ENCODE results near the gene SLC46A2.

The SLC46A2 gene

GRCh38 chr9:112856200-112856599 is 34.5 kb downstream of the SLC46A2 start:
- no peak for DNase-seq

GRCh38 chr9:112854657-112855056 is 36.0 kb downstream of the SLC46A2 start:
- no peak for DNase-seq

GRCh38 chr9:112853882-112854585 is 36.6 kb downstream of the SLC46A2 start:
- no peak for DNase-seq

DNA sequence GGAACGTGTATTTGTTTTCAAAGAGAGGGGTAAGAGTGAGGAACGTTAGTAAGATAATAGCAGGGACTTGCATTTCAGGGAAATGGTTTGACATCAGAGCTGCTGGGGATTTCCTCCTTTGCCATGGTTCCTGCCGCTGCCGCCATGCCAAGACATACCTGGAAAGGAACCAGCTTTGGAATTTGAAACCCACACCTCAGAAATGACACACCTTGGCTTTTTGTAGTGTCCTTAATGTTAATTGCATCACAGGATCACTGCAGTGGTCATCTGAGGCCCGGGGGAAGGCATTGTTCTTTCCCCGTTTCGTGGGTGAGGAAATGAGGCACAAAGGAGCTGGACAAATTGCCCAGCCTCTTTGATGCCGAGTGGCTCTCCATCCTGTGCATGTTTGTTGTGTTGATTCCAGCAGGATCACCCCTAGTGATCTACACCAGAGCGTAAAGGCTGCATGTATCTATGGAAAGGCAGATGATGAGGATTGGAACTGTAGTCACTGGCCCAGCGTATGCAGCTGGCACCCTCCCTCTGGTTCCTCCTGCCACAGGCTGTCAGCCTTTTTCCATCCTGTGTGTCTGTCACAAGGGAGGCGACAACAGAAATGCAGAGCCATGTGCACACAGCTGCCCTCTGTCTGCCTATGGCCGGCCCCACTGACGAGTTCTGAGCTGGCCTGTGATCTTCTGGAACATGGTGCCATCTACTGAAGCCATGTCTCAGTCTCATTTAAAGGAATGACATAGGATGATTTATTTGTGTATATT is 37.8 kb downstream of the SLC46A2 start:
- no peak for DNase-seq

GRCh38 chr9:112850840-112851239 is 39.8 kb downstream of the SLC46A2 start:
- no peak for DNase-seq

- DNase-seq = no peak
Measured at GRCh38 chr9:112849363-112849922, 41.2 kb downstream of the SLC46A2 start.

DNA sequence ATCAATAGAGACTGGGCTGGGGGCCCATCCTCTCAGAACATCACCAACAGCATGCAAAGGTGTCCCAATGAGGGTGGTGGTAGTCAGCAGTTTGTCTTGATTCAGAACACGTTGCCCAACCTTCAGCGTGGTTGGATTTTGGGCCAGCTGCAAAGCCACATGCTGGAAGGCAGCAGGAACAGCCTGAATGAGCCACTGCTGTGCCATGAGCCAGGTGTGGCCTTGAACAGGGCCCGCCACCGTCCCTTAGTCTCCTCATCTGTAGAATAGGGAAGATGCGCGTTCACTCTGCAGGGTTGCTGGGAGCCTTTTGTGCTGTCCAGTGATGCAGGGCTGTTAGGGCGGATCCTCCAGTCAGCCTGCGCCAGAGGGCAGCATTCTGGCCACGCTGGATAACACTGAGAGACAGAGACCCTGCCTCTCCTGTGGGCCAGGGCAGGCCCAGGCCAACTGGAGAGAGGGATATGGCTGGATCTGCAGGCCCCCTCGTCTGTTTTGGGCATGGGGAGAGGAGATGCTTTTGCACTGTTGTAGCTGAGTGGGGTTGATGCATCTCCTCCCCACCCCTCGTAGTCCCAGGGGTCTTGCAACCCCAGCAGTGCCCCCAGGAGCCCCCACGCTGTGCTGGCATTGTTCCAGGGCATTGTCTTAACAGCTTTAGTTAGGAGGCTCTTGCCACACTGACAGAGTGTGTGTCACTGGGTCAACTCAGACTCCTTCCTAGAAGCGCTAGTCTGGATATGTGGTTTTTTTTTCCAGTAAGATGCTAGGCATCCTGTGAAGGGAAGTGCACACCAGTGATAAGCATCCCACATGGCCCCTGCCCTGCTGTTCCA is 42.1 kb downstream of the SLC46A2 start:
- no peak for DNase-seq

DNA sequence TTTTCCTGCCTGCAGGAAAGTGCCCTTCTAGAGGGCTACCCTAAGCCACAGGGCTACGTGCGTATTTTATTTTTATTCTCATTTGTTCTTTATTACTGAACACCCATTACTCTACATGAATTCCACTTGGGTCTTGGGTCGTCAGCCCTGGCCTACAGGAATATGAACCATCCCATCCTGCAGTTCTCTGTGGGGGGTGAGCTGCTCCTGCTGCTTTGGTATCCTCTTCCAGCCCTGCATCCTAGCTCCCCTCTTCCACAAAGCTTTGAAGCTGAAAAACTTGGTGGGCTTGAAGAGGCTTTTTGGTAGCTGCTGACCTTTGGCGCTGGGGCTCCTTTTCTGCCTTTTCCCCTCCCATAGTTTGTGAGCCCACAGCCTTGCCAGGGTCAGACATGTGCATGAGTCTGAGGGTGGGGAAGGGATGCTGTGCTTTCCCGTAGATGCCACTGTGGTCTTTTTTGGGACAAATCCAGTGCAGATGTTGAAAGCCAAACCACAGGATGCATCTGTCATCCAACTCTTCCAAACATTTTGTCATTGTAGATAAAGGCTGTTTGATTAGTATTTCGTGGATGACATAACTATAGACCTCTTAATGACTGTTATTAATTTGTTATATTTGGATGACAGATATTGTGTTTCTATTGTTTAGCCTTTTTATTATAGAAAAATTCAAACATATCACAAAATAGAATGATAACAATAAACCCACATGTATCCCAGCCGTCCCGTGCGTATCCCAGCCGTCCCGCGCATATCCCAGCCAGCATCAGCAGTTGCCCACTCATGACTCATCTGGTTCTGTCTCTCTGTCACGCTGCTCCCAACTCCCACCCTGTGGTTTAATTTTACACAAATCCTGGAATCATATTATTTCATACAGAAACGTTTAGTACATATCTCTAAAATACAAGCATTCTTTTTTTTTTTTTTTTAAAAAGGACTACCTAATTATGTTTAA is 43.9 kb downstream of the SLC46A2 start:
- no peak for DNase-seq

GRCh38 chr9:112844771-112845542 is 45.7 kb downstream of the SLC46A2 start:
- DNase-seq = peak; percentile 88

DNA sequence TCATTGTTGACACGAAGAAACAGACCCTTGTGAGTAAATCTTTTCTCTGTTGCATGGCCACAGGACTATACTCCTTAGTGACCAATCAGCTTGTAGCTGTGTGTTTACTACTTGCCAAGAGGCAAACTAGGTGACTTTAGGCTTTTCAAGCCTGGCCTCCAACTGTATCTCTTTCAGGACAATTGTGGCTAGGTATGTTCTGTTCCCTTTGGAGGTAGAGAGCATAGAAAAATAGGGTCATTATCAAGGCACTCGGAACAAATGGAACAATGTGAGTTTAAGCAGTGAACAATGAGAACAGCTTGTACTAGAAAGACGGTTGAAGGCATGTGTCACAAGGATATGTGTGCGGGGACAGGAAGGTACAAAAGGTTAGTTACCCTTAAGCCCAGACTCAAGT is 48.1 kb downstream of the SLC46A2 start:
- DNase-seq = no peak

DNA sequence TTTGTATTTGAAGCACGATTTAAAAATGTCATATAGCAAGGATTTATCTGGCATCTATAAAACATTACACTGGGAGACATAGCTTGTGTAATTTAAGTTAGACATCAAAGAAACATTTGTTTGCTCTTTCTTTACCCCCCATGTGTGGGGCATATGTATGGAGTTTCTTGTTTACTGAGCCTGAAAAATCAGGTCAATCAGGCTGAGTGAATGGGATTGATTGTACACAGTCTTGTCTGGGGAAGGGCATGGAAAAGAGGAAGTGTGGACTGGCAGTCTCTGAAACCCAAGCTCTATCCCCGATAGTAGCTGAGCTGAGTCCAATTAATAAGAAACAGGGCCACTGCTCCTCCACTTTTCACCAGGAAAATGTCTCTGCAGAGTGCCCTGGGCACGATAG is 49.4 kb downstream of the SLC46A2 start:
- peak; percentile 50 for DNase-seq

DNA sequence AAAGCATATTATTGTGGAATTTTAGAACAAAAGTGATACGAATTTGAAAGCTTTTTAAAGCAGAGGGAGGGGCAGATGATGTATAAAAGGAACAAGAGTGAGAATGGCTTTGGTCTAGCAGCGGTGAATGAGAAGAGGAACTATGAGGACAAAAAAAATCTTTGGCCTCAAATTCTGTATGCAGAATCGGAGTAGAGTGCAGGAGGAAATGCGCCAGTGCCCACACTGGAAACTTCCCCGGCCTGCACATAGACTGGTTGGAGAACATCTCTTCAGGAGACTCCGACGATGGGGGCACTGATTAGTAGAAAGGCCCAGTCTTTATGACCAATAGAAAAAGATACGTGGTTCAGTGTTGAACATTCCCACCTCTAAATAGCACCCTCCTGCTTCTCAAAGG is 51.3 kb downstream of the SLC46A2 start:
- peak; percentile 63 for DNase-seq

DNA sequence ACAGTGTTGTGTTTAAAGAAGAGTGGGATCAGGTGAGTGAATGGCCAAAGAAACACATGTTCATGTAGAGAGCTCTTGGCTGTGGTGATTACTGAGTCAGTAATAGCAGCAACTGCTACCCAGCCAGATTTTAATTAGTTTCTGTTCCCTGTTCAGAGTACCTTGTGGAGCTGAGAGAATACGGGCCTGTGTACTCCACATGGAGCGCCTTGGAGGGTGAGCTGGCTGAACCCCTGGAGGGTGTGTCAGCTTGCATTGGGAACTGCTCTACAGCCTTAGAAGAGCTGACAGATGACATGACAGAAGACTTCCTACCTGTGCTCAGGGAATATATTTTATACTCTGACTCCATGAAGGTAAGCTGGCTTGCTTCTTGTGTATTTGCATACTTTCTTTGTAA is 52.3 kb downstream of the SLC46A2 start:
- DNase-seq = no peak

DNA sequence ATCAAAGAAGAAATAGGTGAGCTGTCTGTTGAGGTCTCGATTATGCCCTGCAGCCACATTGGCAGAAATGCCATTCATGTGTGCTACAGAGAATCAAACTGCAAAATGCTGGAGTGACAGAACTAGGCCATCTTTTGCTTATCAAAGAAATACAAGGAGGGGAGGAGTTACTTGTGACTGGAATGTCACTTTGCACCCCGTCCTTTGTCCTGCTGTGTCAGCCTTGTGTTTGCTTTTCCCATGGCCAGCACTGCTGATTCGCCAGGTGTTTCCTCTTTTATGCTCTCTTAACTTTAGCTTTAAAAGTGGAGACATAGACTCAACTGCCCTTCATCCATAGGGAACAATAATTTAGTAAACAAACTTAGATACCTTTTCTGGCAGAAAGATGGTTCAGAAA is 54.3 kb downstream of the SLC46A2 start:
- DNase-seq = no peak

DNA sequence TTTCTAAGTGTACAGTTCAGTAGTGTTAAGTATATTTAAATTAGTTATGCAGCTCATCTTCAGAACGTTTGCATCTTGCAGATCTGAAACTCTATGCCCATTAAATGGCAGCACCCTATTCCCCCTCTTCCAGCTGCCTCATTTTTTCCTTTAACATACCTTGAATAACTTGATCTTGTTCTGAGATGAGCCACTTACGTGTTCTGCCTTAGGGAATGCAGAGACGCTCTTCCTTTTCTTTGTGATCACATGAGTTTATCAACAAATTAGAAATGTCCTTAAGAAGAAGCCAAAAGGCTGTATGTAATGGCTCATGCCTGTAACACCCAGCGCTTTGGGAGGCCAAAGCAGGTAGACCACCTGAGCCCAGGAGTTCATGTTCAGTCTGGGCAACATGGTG is 57.6 kb downstream of the SLC46A2 start:
- DNase-seq = no peak

DNA sequence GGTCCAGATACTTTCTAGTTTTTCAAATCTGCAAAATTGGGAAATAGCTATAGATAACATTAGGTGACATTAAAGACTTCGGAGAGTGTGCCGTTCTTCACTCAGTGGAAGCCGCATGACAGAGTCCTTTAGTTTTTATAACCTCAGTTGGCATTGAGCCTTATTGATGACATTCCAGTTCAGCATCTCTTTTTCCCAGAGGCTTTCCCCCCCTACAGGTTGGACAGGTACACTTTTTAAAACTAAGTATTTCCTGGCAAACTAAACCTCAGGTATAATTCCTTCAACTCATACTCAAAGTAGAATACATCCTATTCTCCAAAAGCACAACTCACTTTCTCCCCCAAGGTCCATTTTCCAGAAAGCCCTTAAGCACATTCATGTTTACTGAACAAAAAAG is 58.7 kb downstream of the SLC46A2 start:
- DNase-seq = no peak

- DNase-seq = peak; percentile 46
Measured at GRCh38 chr9:112831281-112831851, 59.3 kb downstream of the SLC46A2 start.
